ENCODE data around the gene PPP3CA.

- no peak for TF ChIP-seq CTCF (IDR thresholded peaks at IDR 0.05)
- TF ChIP-seq POLR2A (IDR thresholded peaks at IDR 0.05) = no peak
These were observed 328.5 kb downstream of the PPP3CA start for GRCh38 chr4:101018836-101019235.
